HL-60/S4 treated with retinoic acid at 250 ng/mL for 4 days and 3 days (cell line): ENCODE results near the gene SCAMP2.

Experiments used
- in situ Hi-C: fragments of 300-500 bp; cut with MboI; formaldehyde crosslinking; loops from 2 replicates; pipeline ENCODE4 v1.7.0; 2022; ENCODE audit warnings: low sequenced_read_pairs

Gene SCAMP2

GRCh38 chr15:74821790-74822158, 51.4 kb downstream of the SCAMP2 start:
- in situ Hi-C loops: no loop called here

- in situ Hi-C loops: no loop called here
Measured at GRCh38 chr15:74821091-74821789, 51.9 kb downstream of the SCAMP2 start.

- in situ Hi-C loops: no loop called here
Measured at GRCh38 chr15:74820056-74820455, 53.1 kb downstream of the SCAMP2 start.

- in situ Hi-C loops: no loop called here
Measured at GRCh38 chr15:74817370-74817737, 55.8 kb downstream of the SCAMP2 start.

GRCh38 chr15:74816624-74817369, 56.4 kb downstream of the SCAMP2 start:
- in situ Hi-C loops: no loop called here

- in situ Hi-C loops: no loop called here
Measured at GRCh38 chr15:74815961-74816360, 57.2 kb downstream of the SCAMP2 start.

GRCh38 chr15:74815121-74815934, 57.8 kb downstream of the SCAMP2 start:
- in situ Hi-C loops: no loop called here

- in situ Hi-C loops: no loop called here
Measured at GRCh38 chr15:74812533-74812932, 60.6 kb downstream of the SCAMP2 start, which contains the start of gene LMAN1L. LMAN1L (plus strand) TSS chr15:74812835; CDS start chr15:74812855, 20 bp downstream.

GRCh38 chr15:74809956-74810355, 63.2 kb downstream of the SCAMP2 start:
- in situ Hi-C loops: no loop called here

GRCh38 chr15:74809242-74809641, 63.9 kb downstream of the SCAMP2 start:
- in situ Hi-C loops: no loop called here

- in situ Hi-C loops: no loop called here
Measured at GRCh38 chr15:74808840-74809229, 64.3 kb downstream of the SCAMP2 start.

GRCh38 chr15:74808078-74808839, 64.9 kb downstream of the SCAMP2 start:
- in situ Hi-C loops: no loop called here

- in situ Hi-C loops: no loop called here
Measured at GRCh38 chr15:74807282-74807681, 65.9 kb downstream of the SCAMP2 start.

- in situ Hi-C loops: no loop called here
Measured at GRCh38 chr15:74804935-74805334, 68.2 kb downstream of the SCAMP2 start.

GRCh38 chr15:74802862-74803447, 70.2 kb downstream of the SCAMP2 start:
- in situ Hi-C loops: no loop called here

- in situ Hi-C loops: no loop called here
Measured at GRCh38 chr15:74802290-74802689, 70.9 kb downstream of the SCAMP2 start.

GRCh38 chr15:74801311-74801997, 71.7 kb downstream of the SCAMP2 start:
- in situ Hi-C loops: no loop called here

- in situ Hi-C loops: no loop called here
Measured at GRCh38 chr15:74800559-74801094, 72.5 kb downstream of the SCAMP2 start.

GRCh38 chr15:74799856-74800558, 73.2 kb downstream of the SCAMP2 start:
- in situ Hi-C loops: no loop called here
